ENCODE results near the gene NOTCH2.

Gene NOTCH2

GRCh38 chr1:119940697-119941096 is 128.8 kb downstream of the NOTCH2 start:
- DNase-seq: no peak

DNA sequence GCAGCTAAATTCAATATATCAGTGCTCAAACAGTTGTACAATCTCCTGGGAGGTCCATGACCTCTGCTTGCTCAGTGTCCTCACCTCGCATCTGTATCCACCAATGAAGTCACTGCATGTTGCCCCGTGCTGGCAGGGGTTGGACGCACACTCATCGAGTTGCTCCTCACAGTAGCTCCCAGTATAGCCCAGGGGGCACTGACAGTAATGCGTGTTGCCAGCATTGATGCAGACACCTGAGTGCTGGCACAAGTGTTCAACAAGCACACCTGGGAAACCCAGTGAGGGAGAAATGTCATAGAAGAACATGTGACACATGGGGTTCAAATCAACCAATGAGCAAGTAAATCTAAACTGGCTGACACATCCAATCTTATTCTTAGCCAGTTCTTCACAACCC is 132.3 kb downstream of the NOTCH2 start:
- no peak for DNase-seq

DNA sequence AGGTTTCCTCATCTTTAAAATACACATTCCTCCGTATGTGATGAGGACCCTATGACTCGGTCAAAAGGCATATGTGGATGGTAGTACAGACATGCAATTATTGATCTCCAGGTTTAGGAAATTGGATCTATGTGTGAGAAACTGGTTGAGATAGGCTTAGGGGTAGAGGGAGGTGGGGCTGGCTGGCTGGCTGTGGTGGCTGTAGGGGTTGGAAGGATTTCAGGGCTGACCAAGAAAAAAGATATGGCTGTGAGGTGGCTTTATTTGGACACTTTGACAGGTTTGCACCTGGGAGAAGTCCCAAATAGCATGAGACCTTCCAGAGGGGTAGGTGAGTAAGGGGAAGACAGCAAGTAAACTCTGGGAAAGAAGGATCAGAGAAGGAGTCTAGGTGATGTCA is 133.5 kb downstream of the NOTCH2 start:
- DNase-seq: no peak

GRCh38 chr1:119935373-119935772 is 134.1 kb downstream of the NOTCH2 start:
- no peak for DNase-seq

GRCh38 chr1:119933397-119933796 is 136.1 kb downstream of the NOTCH2 start:
- DNase-seq: no peak

DNA sequence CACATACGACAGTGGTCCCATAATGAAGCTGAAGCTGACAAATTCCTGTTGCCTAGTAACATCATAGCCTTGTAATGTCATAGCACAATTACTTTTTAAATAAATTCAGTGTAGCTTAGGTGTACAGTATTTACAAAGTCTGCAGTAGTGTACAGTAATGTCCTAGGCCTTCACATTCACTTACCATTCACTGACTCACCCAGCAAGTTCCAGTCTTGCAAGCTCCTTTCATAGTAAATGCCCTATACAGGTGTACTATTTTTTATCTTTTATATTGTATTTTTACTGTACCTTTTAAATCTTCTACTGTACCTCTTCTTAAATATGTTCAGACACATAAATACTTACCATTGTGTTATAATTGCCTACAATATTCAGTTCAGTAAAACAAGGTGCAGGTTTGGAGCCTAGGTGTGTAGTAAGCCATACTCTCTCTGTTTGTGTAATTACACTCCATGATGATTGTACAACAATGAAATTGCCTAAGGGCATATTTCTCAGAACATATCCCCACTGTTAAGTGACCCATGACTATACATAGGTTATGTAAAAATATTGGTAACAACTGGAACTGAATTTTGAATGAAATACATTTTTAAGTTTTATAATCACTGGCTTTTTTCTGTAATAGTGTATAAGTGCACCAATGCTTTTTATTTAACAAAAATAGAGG is 139.7 kb downstream of the NOTCH2 start:
- DNase-seq: no peak

DNA sequence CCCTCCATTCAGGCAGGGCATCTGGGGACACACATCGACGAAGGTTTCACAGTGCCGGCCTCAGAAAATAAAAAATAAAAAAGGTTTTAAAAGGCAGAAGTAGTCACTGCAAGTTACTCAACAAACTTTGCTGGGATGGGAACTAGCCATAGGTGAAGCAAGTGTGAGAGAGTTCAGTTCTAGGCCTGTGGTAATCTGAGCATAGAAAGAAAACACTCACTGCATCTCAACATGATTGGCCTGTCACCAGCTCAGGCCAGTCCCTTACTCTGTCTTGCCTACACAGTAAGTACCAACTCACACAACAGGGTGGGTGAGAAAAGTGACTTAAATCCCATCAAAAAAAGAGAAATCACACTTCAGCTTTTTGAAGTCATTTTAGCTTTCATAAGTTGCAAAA is 142.9 kb downstream of the NOTCH2 start:
- DNase-seq: no peak

DNA sequence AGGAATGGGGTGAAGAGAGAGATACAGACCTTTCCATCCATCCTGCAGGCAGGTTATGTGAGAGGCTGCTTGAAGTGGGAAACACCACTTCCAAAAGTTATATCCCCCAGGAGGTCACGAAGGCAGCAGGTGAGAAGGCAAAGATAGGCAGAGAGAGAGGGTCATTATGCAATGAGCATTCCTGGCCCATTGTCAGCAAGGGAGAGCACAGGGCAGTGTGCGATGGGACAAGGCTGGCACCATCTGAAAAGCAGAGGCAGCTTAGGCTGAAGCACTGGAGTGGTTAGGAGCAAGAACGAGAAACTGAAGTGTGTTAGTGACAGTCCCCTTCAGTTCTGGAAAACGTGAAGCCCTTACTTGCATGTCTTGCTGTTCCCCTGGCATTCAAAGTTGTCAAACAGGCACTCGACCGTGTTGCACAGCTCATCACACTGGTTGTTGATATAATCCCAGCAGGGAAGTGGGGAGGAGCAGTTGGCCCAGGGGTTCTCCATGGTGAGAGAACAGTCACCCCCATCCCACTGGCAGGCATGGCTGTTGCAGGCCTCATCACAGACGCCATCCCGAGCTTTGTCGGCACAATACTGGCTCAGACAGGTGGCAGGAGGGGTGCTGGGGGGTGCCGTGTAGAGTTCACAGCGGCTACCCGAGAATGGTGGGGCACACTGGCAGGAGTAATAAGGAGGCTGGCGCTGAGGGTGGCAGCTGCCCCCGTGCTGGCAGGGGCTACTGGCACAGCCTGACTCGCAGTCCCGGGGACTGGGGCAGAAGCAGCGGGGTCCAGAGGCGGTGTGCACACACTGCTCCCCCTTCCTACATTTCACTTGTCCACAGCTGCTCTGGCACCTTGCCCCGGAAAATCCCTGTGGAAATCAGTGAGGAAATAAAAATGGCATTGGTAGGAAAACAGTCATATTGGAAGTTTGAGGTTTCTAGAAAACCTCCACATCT is 144.2 kb downstream of the NOTCH2 start:
- DNase-seq: no peak

GRCh38 chr1:119920104-119920968 is 149.1 kb downstream of the NOTCH2 start:
- DNase-seq: no peak

DNA sequence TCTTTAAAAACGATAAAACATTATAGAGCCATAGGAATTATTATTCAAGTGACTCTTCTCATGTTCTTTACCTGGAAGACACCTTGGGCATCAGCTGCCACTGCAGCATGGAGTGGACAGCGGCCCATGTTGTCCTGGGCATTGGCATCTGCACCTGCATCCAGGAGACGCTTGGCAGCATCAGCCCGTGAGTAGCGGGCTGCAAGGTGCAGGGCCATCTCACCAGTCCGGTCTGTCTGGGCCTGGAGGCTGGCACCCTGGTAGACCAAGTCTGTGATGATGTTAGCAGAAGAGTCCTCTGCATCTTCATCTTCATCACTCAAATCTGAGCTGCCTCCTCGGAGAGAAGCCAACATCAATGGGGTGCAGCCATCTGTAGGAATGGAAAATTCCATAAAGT is 150.2 kb downstream of the NOTCH2 start:
- no peak for DNase-seq

- DNase-seq: no peak
Observed at GRCh38 chr1:119918301-119918700, 151.2 kb downstream of the NOTCH2 start.

- no peak for DNase-seq
Observed at GRCh38 chr1:119917304-119918055, 152.0 kb downstream of the NOTCH2 start.

- DNase-seq: no peak
Observed at GRCh38 chr1:119915517-119915916, 153.9 kb downstream of the NOTCH2 start.

DNA sequence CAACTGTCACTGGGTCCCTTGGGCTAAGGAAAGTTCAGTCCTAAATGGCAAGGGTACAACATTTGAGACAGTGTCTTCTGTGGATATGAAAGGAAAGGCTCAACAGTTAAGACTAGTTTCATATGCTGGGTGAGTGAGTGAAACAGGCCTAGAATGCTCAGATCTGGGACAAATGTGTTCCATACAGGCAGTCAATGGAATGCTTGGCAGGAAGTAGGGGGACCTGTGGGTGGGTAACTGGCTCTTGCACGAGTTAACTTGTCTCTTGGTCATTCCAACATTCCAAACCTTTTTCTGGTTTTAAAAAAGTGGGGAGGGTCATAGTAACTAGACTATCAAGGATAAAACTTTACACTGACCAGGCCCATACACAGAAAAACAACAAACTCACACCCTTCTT is 155.4 kb downstream of the NOTCH2 start:
- DNase-seq: no peak

DNA sequence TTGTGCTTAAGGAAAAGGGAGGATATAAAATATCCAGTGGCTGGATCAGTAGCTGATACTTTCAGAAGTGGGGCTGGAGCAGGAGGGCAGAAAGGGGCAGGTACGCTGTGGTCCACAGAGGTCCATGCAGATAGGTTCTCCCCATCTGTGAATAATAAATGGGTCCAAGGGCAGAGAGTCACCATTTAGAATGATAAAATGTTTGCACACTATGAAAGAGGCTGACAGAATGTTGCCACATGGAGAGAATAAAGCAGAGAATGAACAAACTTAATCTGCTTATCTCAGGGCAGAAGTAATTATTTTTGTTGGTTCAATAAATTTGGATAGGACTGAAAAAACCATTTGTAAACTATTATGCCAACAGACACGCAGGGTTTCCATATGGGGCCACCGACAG is 156.5 kb downstream of the NOTCH2 start:
- no peak for DNase-seq

- no peak for DNase-seq
Observed at GRCh38 chr1:119911775-119912174, 157.7 kb downstream of the NOTCH2 start.

DNA sequence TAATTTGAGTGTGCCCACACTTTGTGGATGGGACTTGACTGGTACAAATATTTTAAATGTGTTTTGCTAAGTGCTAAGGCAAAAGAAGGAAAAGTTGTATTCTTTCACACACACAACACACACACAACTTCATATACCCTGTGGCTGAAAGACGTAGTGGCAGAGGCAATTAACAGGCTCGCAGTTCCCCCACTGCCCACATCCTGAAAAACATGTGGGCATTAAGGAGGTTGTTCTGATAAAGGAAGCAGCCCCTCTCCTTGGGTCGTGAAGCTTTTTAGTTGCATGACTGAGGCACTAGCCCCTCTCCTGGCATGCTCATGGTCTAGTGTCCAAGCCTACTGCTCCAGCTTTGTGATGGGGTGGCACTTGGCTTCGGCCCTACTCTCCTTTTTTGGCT is 158.8 kb downstream of the NOTCH2 start:
- DNase-seq: no peak

- DNase-seq: no peak
Observed at GRCh38 chr1:119909890-119910596, 159.4 kb downstream of the NOTCH2 start.

DNA sequence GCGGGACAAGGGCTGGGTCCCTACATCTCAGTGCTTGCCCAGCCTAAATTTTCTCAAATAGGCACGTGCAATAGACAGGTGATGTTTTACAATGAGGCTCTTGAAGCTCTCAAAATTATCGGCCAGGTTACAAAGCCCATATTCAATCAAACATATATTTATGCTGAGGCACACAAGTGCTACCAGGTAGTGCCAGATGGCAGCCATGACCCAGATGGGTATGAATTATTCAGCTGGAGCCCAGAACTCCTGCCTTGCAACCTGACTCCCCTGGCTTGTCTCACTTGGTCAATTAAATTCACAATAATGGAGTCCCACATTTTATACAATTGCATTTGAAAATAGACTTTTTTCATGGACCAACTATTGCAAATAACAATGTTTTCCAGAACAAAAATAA is 160.8 kb downstream of the NOTCH2 start:
- DNase-seq: no peak

DNA sequence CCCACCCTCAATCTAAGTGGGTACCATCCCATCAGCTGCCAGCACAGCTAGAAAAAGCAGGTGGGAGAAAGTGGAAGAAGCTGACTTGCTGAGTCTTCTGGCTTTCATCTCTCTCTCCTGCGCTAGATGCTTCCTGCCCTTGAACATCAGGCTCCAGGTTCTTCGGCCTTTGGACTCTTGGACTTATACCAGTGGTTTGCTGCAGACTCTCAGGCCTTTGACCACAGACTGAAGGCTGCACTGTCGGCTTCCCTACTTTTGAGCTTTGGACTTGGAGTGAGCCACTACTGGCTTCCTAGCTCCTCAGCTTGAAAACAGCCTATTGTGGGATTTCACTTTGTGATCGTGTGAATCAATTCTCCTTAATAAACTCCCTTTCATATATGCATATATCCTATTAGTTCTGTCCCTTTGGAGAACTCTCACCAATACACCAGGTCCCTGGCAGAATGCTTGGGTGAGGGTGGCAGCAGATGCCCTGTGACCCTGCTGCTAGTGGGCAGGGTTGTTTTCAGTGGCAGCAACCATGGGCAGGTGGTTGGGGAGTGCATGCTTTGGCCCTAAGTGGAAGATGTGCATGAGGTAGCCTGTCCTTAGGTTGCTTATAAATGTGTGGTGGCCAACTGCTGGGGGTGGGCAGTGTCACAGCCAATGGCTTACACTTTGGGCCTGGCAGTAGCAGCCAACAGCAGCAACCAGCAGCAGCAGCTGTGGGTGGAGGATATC is 162.4 kb downstream of the NOTCH2 start:
- no peak for DNase-seq

DNA sequence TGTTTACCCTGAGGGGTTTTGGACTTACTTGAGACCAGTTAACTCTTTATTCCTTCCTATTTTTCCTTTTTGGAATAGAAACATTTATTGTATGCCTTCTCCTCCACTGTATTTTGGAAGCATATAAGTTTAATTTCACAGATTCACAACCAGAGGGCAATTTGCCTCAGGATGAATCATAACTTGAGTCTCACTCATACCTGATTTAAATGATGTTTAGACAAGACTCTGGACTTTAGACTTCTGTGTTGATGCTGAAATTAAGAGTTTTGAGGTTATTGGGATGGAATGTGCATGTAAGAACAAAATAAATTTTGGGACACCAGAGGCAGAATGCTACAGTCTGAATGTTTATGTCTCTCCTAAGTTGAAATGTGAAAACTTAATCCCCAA is 166.0 kb downstream of the NOTCH2 start:
- no peak for DNase-seq
